GM12872 (cell line): ENCODE results near the gene EXTL2.

Experiments used
- CTCF ChIP-seq: IDR thresholded peaks from 3 replicates; pipeline ENCODE4 v1.5.1; 2011; ENCODE audit warnings: low read depth, mild to moderate bottlenecking, low read length, moderate library complexity; ENCODE audit not compliant: insufficient read depth

Gene EXTL2

GRCh38 chr1:100921110-100921706 is 26.6 kb upstream of the EXTL2 start:
- TF ChIP-seq CTCF = peak; percentile 38; the same call in 1 of the 3 replicates

GRCh38 chr1:100912019-100912418 is 17.4 kb upstream of the EXTL2 start:
- no peak for TF ChIP-seq CTCF

- no peak for TF ChIP-seq CTCF
These were observed 14.4 kb upstream of the EXTL2 start for GRCh38 chr1:100909018-100909417.

GRCh38 chr1:100907887-100908286 is 13.2 kb upstream of the EXTL2 start:
- no peak for TF ChIP-seq CTCF

- no peak for TF ChIP-seq CTCF
These were observed 10.5 kb upstream of the EXTL2 start for GRCh38 chr1:100905181-100905580.

- TF ChIP-seq CTCF = no peak
These were observed 9.9 kb upstream of the EXTL2 start for GRCh38 chr1:100904528-100904927.

GRCh38 chr1:100903777-100904176 is 9.1 kb upstream of the EXTL2 start:
- no peak for TF ChIP-seq CTCF

GRCh38 chr1:100902365-100902764 is 7.7 kb upstream of the EXTL2 start:
- TF ChIP-seq CTCF = no peak
